ENCODE data around the gene CUL5.

CUL5 gene

GRCh38 chr11:108008656-108009496 is at the start of gene CUL5:
Gene CUL5, plus strand, starts transcription at chr11:108008898. Its CDS starts 451 bp downstream, at chr11:108009349.
- peak; percentile 91 for DNase-seq (ENCODE audit: low spot score)

GRCh38 chr11:107961480-107961879 is 47.2 kb upstream of the CUL5 start:
- DNase-seq (ENCODE audit: low spot score): no peak

DNA sequence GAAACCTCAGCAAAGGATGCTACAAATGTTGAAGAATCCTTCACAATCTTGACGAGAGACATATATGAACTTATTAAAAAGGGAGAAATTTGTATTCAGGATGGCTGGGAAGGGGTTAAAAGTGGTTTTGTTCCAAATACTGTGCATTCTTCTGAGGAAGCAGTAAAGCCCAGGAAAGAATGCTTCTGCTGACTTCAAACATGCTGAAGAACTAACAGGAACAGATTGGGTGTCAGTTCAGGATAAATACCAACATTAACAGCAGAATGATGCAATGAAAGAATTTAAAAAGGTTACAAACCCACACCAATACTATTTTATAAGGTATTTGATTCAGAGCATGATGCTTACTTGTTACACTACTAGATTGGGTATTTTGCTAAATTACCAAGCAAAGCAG is 46.5 kb upstream of the CUL5 start:
- no peak for DNase-seq (ENCODE audit: low spot score)

GRCh38 chr11:107963091-107963490 is 45.6 kb upstream of the CUL5 start:
- no peak for DNase-seq (ENCODE audit: low spot score)

DNA sequence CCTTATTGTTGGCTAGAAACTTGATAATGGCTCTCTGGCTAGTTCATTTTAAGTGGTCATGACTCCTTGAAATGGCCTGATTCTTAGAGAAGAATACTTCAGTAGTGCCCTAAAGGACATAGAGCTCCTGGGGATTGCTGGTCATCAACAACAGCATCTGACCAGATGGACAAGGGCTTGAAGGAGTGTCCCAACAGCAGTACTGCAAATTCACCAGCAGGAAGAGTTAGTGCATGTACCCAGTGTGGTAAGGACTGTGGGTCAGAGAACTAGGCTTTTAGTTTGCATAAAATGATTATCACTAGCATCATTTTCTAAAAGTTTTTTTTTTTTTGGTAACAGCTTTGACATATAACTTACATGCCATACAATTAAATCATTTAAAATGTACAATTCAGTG is 39.5 kb upstream of the CUL5 start:
- no peak for DNase-seq (ENCODE audit: low spot score)

GRCh38 chr11:107970049-107970448 is 38.6 kb upstream of the CUL5 start:
- DNase-seq (ENCODE audit: low spot score): no peak

DNA sequence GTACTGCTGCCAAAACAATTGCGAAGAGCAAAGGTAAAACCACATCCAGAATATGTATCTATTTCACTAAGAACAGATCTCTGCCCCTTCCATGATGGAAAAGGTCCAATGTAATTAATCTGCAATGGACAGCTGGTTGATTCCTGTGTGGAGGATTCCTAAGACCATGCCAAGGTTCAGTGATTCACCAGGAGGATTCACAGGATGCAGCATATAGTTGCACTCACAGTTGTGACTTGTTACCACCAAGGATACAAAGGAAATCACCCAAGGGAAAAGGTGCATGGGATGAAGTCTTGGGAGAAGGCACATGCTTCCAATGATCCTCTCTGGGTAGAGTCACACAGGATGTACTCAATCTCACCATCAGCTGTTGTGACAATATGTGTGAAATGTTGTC is 35.1 kb upstream of the CUL5 start:
- DNase-seq (ENCODE audit: low spot score): no peak

GRCh38 chr11:107988397-107989158 is 20.1 kb upstream of the CUL5 start:
- DNase-seq (ENCODE audit: low spot score): no peak

- no peak for DNase-seq (ENCODE audit: low spot score)
Measured at GRCh38 chr11:107991868-107992414, 16.8 kb upstream of the CUL5 start.

- no peak for DNase-seq (ENCODE audit: low spot score)
Measured at GRCh38 chr11:107996006-107996776, 12.5 kb upstream of the CUL5 start.

GRCh38 chr11:107998761-107999160 is 9.9 kb upstream of the CUL5 start:
- no peak for DNase-seq (ENCODE audit: low spot score)

- peak; percentile 88 for DNase-seq (ENCODE audit: low spot score)
Measured at GRCh38 chr11:107999759-108000455, 8.8 kb upstream of the CUL5 start.

DNA sequence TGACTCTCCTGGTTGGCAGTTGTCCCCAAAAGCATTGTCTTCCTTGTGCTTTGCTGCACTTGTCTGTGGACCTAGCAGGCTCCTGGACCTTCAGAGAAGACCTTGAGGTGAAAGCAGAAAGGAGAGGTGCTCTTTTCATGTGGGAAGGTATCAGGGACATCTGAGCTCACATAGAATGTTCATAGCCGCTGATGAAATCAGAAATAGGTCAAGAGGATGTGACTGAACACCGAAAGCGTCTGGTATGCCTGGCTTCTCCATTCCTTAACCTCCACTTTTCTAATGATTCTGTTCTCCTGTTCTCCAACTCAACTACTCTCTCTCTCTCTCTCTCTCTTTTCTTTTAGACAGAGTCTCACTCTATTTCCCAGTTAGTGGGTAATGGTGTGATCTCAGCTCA is 6.2 kb upstream of the CUL5 start:
- DNase-seq (ENCODE audit: low spot score): no peak

- no peak for DNase-seq (ENCODE audit: low spot score)
Measured at GRCh38 chr11:108003623-108004022, 5.1 kb upstream of the CUL5 start.

DNA sequence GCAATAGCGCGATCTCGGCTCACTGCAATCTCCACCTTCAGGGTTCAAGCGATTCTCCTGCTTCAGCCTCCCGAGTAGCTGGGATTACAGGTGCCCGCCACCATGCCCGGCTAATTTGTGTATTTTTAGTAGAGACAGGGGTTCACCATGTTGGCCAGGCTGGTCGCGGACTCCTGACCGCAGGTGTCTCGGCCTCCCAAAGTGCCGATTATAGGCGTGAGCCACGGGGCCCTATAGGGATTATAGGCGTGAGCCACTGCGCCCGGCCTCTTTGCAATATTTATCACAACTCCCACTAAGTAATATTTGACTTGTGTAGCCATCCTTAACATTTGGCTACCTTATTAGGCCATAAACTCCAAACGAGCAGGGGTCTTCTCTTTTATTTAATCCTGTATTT is 879 bp upstream of the CUL5 start:
- DNase-seq (ENCODE audit: low spot score): no peak

DNA sequence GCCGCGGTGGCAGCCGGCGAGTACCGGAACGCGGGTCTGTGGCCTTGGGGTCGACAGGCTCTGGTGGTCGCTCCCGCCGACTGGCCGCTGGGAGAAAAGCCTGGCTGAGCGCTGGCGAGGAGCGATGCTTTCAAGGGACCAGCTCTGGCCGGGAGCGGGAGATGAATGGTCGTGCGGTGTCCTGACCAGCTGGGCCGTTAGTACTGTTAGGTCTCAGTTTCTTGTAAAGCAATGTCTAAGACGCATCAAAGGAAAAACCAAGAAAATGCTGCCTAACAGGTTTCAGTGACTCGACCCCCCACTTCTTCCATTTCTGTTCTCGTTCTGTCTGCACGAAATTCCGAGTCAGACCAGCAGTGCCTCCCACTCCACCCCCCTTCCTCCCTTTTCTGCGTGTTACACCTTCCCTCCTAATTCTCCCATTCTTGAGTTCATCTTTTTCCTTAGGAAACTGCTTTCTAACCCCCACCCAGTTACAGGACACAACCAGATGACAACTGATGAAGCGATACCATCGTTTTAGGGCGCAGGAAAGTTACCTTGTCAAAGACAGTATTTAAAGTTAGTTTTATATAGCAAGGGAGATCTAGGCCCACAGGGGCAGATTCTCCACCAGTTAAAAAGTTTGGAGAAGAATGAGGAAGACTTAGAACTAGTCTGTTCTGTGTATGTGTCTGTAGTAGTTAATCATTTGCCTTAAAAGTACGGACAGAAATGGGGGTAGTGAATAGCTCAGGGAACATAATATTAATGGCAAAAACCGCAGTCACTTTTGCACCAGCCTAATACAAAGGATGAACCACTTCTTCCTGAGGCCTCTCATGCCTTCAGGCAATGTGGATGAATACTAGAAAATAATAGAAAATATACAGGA is 1.0 kb downstream of the CUL5 start:
- DNase-seq (ENCODE audit: low spot score): no peak

- DNase-seq (ENCODE audit: low spot score): no peak
Measured at GRCh38 chr11:108012139-108012725, 3.5 kb downstream of the CUL5 start.

- DNase-seq (ENCODE audit: low spot score): no peak
Measured at GRCh38 chr11:108016647-108017046, 7.9 kb downstream of the CUL5 start.

DNA sequence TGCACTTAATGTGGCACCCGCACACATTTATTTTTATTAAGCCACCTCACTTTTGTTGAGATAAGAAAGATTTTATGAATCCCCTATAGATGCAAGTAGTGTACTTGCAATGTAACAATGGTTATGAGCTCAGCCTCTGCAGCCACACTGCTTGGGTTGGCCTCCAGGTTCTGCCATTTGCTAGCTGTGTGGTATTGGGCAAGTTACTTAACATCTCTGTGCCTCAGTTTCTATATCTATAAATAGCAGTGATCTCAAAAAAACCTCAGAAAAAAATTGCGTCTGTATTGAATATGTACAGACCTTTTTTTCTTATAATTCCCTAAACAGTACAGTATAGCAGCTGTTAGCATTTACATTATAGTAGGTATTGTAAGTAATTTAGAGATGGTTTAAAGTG is 10.0 kb downstream of the CUL5 start:
- DNase-seq (ENCODE audit: low spot score): no peak

- DNase-seq (ENCODE audit: low spot score): no peak
Measured at GRCh38 chr11:108019870-108020540, 11.3 kb downstream of the CUL5 start.
